Ovary (tissue), 3 donors: ENCODE results near the gene CDKAL1.

Source experiments
- EP300 ChIP-seq: sonication (generic); formaldehyde crosslinking; IDR thresholded peaks from one replicate; pipeline ENCODE4 v1.6.1; 2017; ENCODE audit warnings: antibody characterized with exemption
- POLR2A ChIP-seq: fragments of 450-650 bp; IDR thresholded peaks from one replicate; pipeline ENCODE4 v1.6.1; 2017; ENCODE audit warnings: antibody characterized with exemption, mild to moderate bottlenecking, moderate library complexity
- TF ChIP-seq, protein P1 (sequence below), 3 donors: fragments of 450-650 bp in 2 of 3; fragments of 200-600 bp in 1 of 3; IDR thresholded peaks; one replicate each; pipeline versions ENCODE4 v1.5.1 to v1.8.0; 2016 to 2022; ENCODE audit warnings: antibody characterized with exemption in 3 of 3, mild to moderate bottlenecking in 1 of 3
- donor health status: DM: no; HTN: no; CAD: no.

DNA sequence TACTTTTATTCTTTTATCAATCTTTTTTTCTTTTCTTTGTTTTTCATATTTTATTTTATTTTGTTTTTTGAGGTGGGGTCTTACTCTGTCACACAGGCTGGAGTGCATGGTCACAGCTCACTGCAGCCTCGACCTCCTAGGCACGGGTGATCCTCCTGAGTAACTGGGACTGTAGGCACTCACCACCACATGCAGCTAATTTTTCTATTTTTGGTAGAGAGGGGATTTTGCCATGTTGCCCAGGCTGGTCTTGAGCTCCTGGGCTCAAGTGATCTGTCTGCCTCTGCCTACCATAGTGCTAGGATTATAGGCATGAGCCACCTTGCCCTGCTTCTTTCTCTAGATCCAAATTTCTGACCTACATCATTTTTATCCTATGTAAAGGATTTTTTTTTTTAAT is 153.2 kb downstream of the CDKAL1 start:
- TF ChIP-seq EP300 (no peak), POLR2A (no peak)
- TF ChIP-seq, protein P1, sequence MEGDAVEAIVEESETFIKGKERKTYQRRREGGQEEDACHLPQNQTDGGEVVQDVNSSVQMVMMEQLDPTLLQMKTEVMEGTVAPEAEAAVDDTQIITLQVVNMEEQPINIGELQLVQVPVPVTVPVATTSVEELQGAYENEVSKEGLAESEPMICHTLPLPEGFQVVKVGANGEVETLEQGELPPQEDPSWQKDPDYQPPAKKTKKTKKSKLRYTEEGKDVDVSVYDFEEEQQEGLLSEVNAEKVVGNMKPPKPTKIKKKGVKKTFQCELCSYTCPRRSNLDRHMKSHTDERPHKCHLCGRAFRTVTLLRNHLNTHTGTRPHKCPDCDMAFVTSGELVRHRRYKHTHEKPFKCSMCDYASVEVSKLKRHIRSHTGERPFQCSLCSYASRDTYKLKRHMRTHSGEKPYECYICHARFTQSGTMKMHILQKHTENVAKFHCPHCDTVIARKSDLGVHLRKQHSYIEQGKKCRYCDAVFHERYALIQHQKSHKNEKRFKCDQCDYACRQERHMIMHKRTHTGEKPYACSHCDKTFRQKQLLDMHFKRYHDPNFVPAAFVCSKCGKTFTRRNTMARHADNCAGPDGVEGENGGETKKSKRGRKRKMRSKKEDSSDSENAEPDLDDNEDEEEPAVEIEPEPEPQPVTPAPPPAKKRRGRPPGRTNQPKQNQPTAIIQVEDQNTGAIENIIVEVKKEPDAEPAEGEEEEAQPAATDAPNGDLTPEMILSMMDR (IDR thresholded peaks at IDR 0.05), result no peak
